GM20431 (cell line): ENCODE measurements around the gene MUC5AC.

Experiments
- in situ Hi-C: fragments of 300-500 bp; cut with MseI, MboI; formaldehyde crosslinking; loops from one replicate; pipeline ENCODE4 v1.15.0; 2020; ENCODE audit warnings: low sequenced_read_pairs; ENCODE audit not compliant: unreplicated experiment

Gene MUC5AC

DNA sequence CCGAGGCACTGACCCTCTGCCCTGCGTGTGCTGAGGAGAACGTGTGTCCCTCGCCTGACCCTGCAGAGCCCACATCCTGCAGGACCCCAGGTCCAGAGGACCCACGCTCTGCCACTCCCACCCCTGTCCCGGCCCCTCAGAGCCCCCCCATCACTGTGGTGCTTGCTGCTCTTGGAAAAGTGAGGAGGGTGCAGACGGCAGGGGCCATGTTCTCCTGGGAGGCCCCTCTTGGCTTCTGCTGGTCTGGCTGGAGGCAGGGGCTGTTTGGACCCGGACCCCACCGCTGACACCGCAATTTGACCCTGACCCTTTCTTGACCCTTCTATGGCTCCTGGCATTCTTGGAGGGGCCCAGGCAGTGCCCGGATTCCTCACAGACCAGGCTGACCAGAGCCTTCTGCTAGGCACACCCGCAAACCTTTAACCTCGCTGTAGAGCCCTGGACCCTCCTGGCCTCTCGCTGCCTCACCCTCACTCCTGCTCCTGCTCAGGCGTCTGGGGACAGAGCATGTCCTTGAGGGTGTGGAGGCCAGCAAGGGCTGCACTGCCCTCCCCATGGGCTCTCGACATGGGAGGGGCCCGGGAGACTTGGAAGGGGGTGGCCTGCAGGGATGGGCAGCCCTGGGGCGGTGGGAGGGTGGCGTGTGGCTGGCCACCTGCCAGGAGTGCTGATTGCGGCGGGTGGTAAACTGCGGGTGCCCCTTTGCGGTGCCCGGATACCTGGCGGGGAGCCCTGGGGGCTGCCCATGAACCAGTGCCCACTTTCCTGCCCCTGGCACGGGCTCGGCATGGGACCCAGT lies 37.0 kb upstream of the MUC5AC start:
- in situ Hi-C loops = no loop called here

DNA sequence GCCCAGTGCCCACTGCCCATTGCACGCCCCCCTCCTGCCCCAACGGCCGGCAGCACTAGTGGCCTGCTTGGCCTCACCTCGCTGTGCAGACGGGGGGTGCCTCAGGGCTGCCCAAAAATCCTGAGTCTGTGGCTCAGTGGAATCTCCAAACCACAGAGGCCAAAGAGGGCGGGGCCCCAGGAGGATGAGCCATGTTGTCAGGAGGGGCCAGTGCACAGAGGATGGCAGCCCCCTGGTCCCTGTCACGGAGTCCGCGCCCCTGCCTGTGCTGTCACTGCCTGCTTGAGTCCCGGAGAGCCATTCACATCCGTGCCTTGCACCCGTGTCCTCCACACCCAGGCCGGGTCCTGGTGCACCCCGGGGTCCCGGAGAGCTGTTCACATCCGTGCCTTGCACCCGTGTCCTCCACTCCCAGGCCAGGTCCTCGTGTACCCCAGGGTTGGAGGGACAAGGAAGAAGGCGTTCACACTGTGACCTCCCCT lies 36.4 kb upstream of the MUC5AC start:
- in situ Hi-C loops = no loop called here

- in situ Hi-C loops = no loop called here
These were observed 35.7 kb upstream of the MUC5AC start for GRCh38 chr11:1121813-1122663.

DNA sequence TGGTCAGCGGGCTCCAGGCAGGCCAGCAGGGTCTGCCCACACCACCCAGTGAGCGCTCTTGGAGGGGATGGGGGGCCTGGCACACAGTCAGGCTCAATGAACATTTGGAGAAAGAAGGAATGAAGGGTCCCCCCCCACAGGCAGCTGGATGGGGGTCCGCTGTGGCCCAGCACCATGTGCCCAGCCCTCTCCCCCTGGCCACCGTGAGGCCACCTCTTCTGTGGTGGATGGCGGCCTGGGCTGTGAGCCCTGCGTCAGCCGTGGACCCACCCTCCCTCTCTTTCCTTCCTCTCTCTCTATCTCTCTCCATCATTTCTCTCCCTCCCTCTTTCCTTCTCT lies 35.1 kb upstream of the MUC5AC start:
- in situ Hi-C loops = no loop called here

GRCh38 chr11:1123970-1124369 lies 33.8 kb upstream of the MUC5AC start:
- in situ Hi-C loops = no loop called here

- in situ Hi-C loops = no loop called here
These were observed 31.9 kb upstream of the MUC5AC start for GRCh38 chr11:1125803-1126202.

DNA sequence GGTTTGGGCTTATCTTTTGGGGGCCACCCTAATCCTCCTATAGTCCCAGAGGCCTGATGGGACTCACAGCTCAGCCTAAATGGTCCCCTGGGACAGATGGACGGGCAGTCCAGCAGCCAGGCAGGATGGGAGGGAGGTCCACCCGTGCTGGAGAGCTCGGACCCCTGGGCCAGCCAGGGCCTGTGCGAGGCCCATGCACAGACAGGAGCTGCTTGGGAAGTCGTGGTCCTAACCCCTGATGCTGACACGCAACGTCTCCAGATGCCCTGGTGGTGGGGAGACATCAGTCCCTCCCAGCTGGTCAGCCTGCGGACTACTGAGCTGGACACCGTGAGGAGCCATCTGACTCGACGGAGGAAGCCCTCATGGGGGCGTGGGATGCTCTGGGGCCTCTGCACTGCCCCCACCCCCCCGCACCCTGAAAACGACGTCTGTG lies 31.2 kb upstream of the MUC5AC start:
- in situ Hi-C loops = no loop called here

- in situ Hi-C loops = no loop called here
These were observed 30.7 kb upstream of the MUC5AC start for GRCh38 chr11:1126935-1127663.

- in situ Hi-C loops = no loop called here
These were observed 30.0 kb upstream of the MUC5AC start for GRCh38 chr11:1127664-1128162.

DNA sequence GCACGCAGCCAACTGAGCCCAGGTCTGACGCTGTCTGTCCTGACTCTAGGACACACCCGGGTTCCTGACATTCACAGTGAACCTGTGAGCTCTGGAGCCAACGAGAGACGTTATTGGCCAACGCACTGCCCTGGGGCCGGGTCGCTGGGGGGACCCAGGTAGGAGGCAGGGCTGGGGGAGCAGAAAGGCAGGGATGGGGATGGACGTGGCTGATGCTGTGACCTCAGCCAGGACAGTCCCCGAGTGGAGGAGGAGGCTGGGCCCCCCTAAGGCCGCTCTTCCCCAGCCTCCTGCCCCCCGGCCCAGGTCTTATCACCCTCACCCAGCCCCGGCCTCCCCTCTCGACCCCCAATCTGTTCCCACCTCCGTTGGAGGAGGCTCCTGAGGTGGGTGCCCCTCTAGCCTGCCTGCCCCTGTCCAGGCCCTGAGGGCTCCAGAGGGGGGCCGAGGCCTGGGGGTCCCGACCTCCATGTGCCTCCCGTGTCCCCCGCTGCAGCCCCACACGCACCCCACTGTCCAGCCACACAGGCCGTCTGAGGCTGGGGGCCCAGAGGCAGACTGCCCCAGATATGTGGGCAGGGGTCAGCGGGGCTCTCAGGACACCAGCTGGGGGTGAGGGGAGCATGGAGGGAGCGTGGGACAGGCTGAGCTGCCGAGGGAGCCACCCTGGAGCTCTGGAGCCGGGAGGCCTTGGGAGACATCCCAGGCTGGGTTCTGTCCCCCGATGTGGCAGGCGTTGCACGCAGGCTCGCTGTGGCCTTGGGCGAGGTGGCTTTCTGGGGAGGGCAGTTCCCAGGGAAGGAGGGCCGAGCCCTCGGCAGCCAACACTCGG lies 29.2 kb upstream of the MUC5AC start:
- in situ Hi-C loops = no loop called here

- in situ Hi-C loops = no loop called here
These were observed 28.6 kb upstream of the MUC5AC start for GRCh38 chr11:1129143-1129610.

DNA sequence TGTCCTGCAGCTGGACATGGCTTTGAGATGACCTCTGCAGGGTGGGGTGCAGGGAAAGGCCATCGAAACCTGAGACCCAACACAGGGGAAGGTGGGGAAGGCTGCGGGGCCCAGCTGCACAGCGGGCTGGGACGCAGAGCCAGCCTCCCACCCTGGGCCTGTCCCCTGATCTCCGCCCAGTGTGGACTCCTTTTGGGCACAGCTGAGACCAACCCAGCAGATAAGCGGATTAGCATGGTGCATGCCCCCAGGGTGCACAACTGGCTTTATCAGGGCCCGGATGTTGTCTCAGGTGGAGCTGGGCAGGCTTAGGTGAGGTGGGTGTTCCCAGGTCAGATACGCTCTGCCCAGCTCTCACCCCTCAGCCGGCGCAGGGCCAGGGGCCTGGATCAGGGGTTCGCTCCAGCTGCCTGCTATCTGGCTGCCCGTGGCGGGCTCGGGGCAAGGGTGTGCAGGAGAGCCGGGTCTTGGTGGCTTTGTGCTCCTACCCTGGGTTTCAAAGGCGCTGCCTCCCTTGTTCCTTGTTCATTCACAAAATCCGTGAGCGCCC lies 28.1 kb upstream of the MUC5AC start:
- in situ Hi-C loops = no loop called here

DNA sequence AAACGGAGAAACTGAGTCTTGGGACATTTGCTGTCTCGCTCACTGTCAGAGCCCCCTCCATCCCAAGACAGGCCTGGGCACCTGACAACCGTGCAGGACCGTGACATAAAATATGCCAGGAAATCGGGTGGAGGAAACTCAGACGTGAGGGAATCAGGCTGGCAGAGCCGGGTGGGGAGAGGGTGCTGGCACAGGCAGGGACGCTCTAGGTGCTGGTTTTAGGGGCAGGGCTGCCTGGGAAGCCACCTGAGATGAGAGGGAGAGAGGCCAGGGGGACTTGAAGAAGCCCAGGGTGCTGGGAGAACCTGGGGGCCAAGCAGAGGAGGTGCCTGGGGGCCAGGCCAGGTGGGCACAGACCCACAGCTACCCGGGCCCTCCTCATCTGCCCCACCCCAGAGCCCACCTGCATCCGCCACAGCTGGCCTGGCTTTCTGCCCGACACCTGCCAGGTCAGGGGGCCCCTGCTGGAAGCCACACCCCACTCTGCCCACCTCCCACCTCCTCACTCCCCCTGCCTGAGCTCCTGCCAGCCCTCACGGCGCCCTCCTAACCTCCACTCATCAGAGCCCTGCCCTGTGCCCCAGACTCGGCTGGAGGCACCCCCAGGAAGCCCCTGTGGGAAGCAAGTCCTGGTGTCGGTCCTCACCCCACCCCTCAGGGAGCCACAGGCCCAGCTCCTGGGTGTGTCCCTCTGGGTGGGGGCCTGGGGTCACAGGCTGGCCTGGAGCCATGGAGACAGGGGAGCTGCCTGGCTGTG lies 27.3 kb upstream of the MUC5AC start:
- in situ Hi-C loops = no loop called here

DNA sequence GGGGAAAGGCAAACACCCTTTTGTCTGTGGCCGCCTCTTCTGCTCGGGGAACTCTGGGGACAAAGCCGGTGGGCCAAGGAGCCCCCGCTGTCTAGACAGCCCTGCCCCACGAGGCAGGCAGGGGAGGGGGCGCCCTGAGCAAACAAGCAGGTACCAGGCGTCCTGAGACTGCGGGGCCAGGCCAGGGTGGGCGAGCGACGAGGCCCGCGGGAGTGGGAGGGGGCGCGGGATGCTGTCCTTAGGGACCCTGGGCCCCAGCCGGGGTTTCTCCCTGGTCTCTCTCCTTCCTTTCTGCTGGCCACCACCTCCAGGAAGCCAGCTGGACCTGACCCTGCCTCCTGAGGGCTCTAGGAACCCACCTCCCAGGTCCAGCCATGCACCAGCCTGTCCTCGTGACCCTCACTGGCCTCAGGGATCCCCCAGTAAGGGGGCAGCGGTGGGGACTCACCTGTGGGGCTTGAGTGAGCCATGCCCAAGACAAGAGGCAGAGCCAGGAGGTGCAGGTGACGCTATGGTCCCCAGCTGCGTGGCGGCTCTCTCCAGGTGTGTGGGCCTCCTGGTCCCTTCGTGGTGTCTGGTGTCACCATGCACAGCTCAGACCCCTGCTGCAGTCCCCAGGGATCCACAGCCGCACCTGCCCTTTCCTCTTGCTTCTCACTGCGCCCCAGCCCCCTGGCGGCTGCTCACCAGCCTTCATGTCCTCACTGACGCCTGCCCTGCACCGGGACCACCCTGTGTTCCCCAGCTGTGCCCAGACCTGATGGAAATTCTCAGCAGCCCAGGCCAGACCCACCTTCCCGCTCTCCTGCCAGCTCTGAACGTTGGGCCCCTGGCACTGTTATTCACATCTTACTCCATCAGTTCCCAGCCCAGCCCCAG lies 26.5 kb upstream of the MUC5AC start:
- in situ Hi-C loops = no loop called here

DNA sequence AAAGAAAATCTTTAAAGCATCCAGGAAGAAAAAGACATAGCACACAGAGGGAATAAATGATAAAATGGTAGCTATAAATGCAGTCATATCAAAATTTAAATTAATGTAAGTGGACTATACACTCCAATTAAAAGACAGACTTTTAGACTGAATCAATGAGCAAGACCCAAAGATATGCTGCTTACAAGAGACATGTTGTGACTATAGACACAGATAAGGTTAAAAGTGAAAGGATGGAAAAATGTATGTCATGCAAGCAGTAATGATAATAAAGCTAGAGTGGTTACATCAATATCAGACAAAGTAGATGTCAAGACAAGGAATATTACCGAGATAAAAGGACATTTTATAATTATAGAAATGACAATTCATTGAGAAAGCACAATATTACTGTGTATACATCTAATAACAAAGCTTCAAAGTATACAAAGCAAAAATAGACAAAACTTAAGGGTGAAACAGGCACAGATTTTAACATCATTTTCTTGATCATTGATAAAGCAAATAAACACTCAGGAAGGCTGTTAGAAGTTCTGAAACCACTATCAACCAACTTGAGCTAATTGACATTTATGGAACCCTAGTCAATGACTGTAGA lies 22.8 kb upstream of the MUC5AC start:
- in situ Hi-C loops = no loop called here

GRCh38 chr11:1138097-1138496 lies 19.7 kb upstream of the MUC5AC start:
- in situ Hi-C loops = no loop called here

- in situ Hi-C loops = no loop called here
These were observed 18.2 kb upstream of the MUC5AC start for GRCh38 chr11:1139441-1140083.
